ENCODE measurements around the gene MPP4. TPM values are rescaled to one million over a fixed set of nuclear protein-coding genes. Genes with fewer than 3 reads are reported as not detected.

The MPP4 gene
- total RNA-seq, 1 donor from 2014 or later = not detected

GRCh38 chr2:201696151-201696659 is 2.2 kb downstream of the MPP4 start:
- H3K9me3 ChIP-seq = no peaks in the 10 kb centered on the region
- no peak for TF ChIP-seq CTCF (IDR thresholded peaks at IDR 0.05)
- no peak overlapping the region for H3K4me3 ChIP-seq
- peaks cover 4 to 7% of the 10 kb centered on the region in 2 donors for H3K36me3 ChIP-seq
- intact Hi-C loops (cut with DNase I) = no loop called here
- H3K27ac ChIP-seq = no peak overlapping the region
- H3K27me3 ChIP-seq = no peaks in the 10 kb centered on the region
- DNase-seq (ENCODE audit: low spot score in 2 of 2) = no peak
- peaks cover 2 to 6% of the 10 kb centered on the region in 2 donors for H3K4me1 ChIP-seq

- no peak overlapping the region for H3K4me3 ChIP-seq
- DNase-seq (ENCODE audit: low spot score in 2 of 2) = no peak
- no peak for TF ChIP-seq CTCF (IDR thresholded peaks at IDR 0.05)
- intact Hi-C loops (cut with DNase I) = no loop called here
- H3K9me3 ChIP-seq = no peaks in the 10 kb centered on the region
- no peaks in the 10 kb centered on the region for H3K36me3 ChIP-seq
- no peak overlapping the region for H3K27ac ChIP-seq
- H3K27me3 ChIP-seq = no peaks in the 10 kb centered on the region
- H3K4me1 ChIP-seq = no peaks in the 10 kb centered on the region
Observed at GRCh38 chr2:201685156-201685555, 13.3 kb downstream of the MPP4 start.

- TF ChIP-seq CTCF (IDR thresholded peaks at IDR 0.05) = no peak
- no peaks in the 10 kb centered on the region for H3K9me3 ChIP-seq
- DNase-seq (ENCODE audit: low spot score in 2 of 2) = no peak
- H3K27me3 ChIP-seq = no peaks in the 10 kb centered on the region
- no peak overlapping the region for H3K4me3 ChIP-seq
- no peak overlapping the region for H3K27ac ChIP-seq
- H3K4me1 ChIP-seq = no peaks in the 10 kb centered on the region
- H3K36me3 ChIP-seq = no peaks in the 10 kb centered on the region
- intact Hi-C loops (cut with DNase I) = no loop called here
Observed at GRCh38 chr2:201680743-201681142, 17.7 kb downstream of the MPP4 start.

DNA sequence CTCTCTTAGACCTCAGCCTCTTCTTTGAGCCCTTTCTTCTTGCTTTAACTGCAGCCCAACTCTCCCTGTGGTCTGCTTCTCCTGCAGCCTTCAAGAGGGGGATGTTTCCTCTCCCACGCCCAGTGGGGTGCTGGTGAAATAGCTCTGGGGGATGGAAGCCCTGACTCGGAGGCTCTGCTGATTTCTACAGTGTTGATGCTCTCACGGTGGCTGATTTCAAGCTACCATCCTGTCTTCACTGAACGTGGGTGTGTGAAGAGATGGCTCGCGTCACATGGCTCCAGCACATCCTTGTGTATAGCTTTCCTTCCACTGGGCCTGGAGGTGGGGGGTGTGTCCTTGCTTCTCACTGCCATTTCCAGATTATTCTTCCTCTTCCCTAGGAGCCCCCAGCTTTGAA is 20.0 kb downstream of the MPP4 start:
- Histone ChIP-seq H3K9me3 (no peaks in the 10 kb centered on the region), H3K36me3 (no peaks in the 10 kb centered on the region), H3K27me3 (no peaks in the 10 kb centered on the region), H3K27ac (no peak overlapping the region), H3K4me3 (no peak overlapping the region), H3K4me1 (no peaks in the 10 kb centered on the region)
- intact Hi-C loops (cut with DNase I) = no loop called here
- no peak for TF ChIP-seq CTCF (IDR thresholded peaks at IDR 0.05)
- DNase-seq (ENCODE audit: low spot score in 2 of 2) = no peak

DNA sequence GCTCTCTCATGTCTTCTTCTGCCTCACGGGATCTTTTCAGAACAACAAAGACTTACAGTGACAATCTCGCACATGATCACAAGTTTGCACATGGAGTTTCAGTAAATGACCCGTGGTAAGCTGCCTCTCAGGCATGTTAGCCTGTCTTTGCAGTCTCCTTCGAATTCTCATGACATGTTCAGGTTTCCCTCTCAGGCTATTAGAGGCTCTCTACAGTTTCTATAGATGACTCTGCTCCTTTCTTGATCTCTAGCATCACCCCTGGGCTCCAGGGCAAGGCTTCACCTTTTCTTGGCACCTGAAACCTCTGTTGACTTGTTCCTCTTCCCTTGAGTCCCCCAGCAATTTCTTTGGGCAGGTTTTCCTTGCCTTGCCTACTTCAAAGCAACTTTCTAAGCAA is 23.0 kb downstream of the MPP4 start:
- Histone ChIP-seq H3K36me3 (no peaks in the 10 kb centered on the region), H3K27me3 (no peaks in the 10 kb centered on the region), H3K4me1 (no peaks in the 10 kb centered on the region), H3K27ac (no peak overlapping the region), H3K9me3 (no peaks in the 10 kb centered on the region), H3K4me3 (no peak overlapping the region)
- no peak for DNase-seq (ENCODE audit: low spot score in 2 of 2)
- no peak for TF ChIP-seq CTCF (IDR thresholded peaks at IDR 0.05)
- intact Hi-C loops (cut with DNase I) = no loop called here

DNA sequence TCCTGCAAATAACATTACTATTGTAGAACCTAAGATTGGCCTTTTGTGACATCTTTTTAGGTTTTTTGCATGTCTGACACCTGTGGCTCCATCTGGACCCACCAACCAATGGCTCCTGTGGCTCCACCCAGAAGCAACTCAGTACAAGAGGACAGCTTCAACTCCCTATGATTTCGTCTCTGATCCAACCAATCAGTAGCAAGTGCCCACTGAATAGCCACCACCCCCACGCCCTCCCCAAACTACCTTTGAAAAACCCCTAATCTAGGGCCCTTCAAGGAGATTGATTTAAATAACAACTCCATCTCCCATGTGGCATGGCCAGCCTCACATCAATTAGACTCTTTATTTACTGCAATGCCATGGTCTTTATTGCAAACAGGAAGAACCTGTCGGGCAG is 23.6 kb downstream of the MPP4 start:
- H3K4me1 ChIP-seq = no peaks in the 10 kb centered on the region
- H3K9me3 ChIP-seq = no peaks in the 10 kb centered on the region
- H3K4me3 ChIP-seq = no peak overlapping the region
- DNase-seq (ENCODE audit: low spot score in 2 of 2) = no peak
- TF ChIP-seq CTCF (IDR thresholded peaks at IDR 0.05) = no peak
- H3K36me3 ChIP-seq = no peaks in the 10 kb centered on the region
- intact Hi-C loops (cut with DNase I) = no loop called here
- H3K27me3 ChIP-seq = no peaks in the 10 kb centered on the region
- no peak overlapping the region for H3K27ac ChIP-seq

Measured in ascending aorta (tissue), 2 donors.